Kidney epithelial cell (primary cell): ENCODE data around the gene PARN. TPM values are rescaled to one million over a fixed set of nuclear protein-coding genes. Genes with fewer than 3 reads are reported as not detected.
"Not testable (repeated sequence)": the region's sequence is repeated elsewhere in the genome, so short reads cannot be mapped to it uniquely, and the experiment has no call there.

Experiments used
- DNase-seq: peaks from one replicate; pipeline ENCODE4 v3.0.0-alpha.2; 2010; ENCODE audit warnings: low read depth
- H3K27me3 ChIP-seq: 2 replicates; pipeline ENCODE4 v1.6.0; 2011; ENCODE audit warnings: low read length; ENCODE audit not compliant: control insufficient read depth, insufficient read depth
- H3K36me3 ChIP-seq: 2 replicates; pipeline ENCODE4 v1.5.1; 2011; ENCODE audit warnings: low read length; ENCODE audit not compliant: control insufficient read depth, insufficient read depth
- H3K4me3 ChIP-seq: 2 replicates; pipeline ENCODE4 v1.5.1; 2011; ENCODE audit warnings: low read depth, mild to moderate bottlenecking, control low read depth, low read length
- CTCF ChIP-seq: IDR thresholded peaks from 2 replicates; pipeline ENCODE4 v1.5.1; 2011; ENCODE audit warnings: mild to moderate bottlenecking, moderate library complexity, low read length, control low read depth, inconsistent platforms; ENCODE audit not compliant: insufficient read depth, poor library complexity, severe bottlenecking
- total RNA-seq: library from RNA; depleted of rRNA; stranded (reverse); fragments of >200 nt; gene quantifications from 2 replicates; pipeline ENCODE4 v1.2.3, GENCODE V29; 2015

PARN gene
- total RNA-seq, 1 donor from 2014 or later: 28.0 TPM

DNA sequence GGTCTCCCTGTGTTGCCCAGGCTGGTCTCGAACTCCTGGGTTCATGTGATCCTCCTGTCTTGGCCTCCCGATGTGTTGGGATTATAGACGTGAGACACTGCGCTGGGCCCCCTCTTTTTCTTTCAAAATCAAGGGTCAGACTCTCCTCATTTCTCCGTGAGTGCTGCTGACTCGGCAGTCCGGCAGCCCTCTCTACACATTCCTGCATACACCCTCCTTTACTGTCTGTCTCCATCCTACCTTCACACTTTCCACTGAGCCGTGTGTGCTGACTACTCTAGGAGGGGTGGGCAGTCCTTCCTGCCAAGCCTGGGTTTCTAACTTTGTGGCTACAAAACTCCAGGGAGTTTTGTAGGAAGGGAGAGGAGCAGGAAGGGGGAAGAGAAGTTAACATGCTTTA, 195.2 kb downstream of the PARN start:
- no peak for DNase-seq
- H3K4me3 ChIP-seq: no peak overlapping the region
- no peaks in the 10 kb centered on the region for H3K27me3 ChIP-seq
- no peaks in the 10 kb centered on the region for H3K36me3 ChIP-seq
- TF ChIP-seq CTCF: no peak

- not testable (repeated sequence) for H3K27me3 ChIP-seq, H3K4me3 ChIP-seq, H3K36me3 ChIP-seq, DNase-seq
Measured at GRCh38 chr16:14428971-14429637, 201.0 kb downstream of the PARN start.

GRCh38 chr16:14428043-14428442, 202.0 kb downstream of the PARN start:
- no peak for TF ChIP-seq CTCF
- H3K36me3 ChIP-seq: no peaks in the 10 kb centered on the region
- DNase-seq: no peak

GRCh38 chr16:14427371-14427948, 202.6 kb downstream of the PARN start:
- no peak for TF ChIP-seq CTCF
- no peaks in the 10 kb centered on the region for H3K27me3 ChIP-seq
- H3K4me3 ChIP-seq: no peak overlapping the region
- no peaks in the 10 kb centered on the region for H3K36me3 ChIP-seq
- no peak for DNase-seq

More at GRCh38 chr16:14428043-14428442, 202.0 kb downstream of the PARN start:
- Histone ChIP-seq H3K27me3 (no peaks in the 10 kb centered on the region), H3K4me3 (no peak overlapping the region)

GRCh38 chr16:14424595-14424994, 205.5 kb downstream of the PARN start:
- no peak for DNase-seq
- H3K36me3 ChIP-seq: no peaks in the 10 kb centered on the region
- no peak for TF ChIP-seq CTCF
- no peak overlapping the region for H3K4me3 ChIP-seq
- H3K27me3 ChIP-seq: no peaks in the 10 kb centered on the region

- no peak for DNase-seq
- no peaks in the 10 kb centered on the region for H3K36me3 ChIP-seq
- no peak for TF ChIP-seq CTCF
- no peak overlapping the region for H3K4me3 ChIP-seq
- no peaks in the 10 kb centered on the region for H3K27me3 ChIP-seq
Measured at GRCh38 chr16:14423344-14423743, 206.7 kb downstream of the PARN start.
